ENCODE data around the gene PPP2R2B.

PPP2R2B gene

DNA sequence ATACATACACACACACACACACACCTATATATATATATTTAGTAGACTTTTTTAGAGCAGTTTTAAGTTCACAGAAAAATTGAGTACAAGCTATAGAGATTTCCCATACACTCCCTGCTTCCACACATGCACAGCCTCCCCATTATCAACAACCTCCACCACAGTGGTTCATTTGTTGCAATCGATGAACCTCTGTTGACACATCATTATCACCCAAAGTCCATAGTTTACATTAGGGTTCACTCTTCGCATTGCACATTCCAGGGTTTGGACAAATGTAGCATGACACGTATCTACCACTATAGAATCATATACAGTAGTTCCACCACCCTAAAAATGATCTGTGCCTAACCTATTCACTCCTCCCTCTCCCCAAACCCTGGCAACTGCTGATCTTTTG, 111.0 kb downstream of the PPP2R2B start:
- H3K9me3 Mint-ChIP-seq, result no peaks in the 10 kb centered on the region
- H3K27ac Mint-ChIP-seq, result no peak overlapping the region
- no peaks in the 10 kb centered on the region for H3K36me3 Mint-ChIP-seq
- CTCF ChIA-PET, result no interaction called here
- H3K27me3 Mint-ChIP-seq, result no peaks in the 10 kb centered on the region
- peaks cover 3% of the 10 kb centered on the region for H3K4me1 Mint-ChIP-seq
- DNase-seq, result no peak
- H3K4me3 Mint-ChIP-seq, result no peak overlapping the region

GRCh38 chr5:146766013-146766412, 112.5 kb downstream of the PPP2R2B start:
- CTCF ChIA-PET, result no interaction called here
- H3K36me3 Mint-ChIP-seq, result no peaks in the 10 kb centered on the region
- no peak for DNase-seq
- no peaks in the 10 kb centered on the region for H3K27me3 Mint-ChIP-seq
- no peak overlapping the region for H3K27ac Mint-ChIP-seq
- H3K4me3 Mint-ChIP-seq, result no peak overlapping the region
- H3K9me3 Mint-ChIP-seq, result no peaks in the 10 kb centered on the region
- peaks cover 3% of the 10 kb centered on the region for H3K4me1 Mint-ChIP-seq

GRCh38 chr5:146765089-146765832, 113.3 kb downstream of the PPP2R2B start:
- DNase-seq, result no peak
- Mint-ChIP-seq H3K27me3 (no peaks in the 10 kb centered on the region), H3K4me1 (peaks cover 3% of the 10 kb centered on the region), H3K4me3 (no peak overlapping the region), H3K27ac (no peak overlapping the region), H3K9me3 (peaks cover 5% of the 10 kb centered on the region), H3K36me3 (no peaks in the 10 kb centered on the region)
- CTCF ChIA-PET, result no interaction called here

- DNase-seq, result no peak
- no peak overlapping the region for H3K4me3 Mint-ChIP-seq
- H3K27me3 Mint-ChIP-seq, result no peaks in the 10 kb centered on the region
- peaks cover 12% of the 10 kb centered on the region for H3K4me1 Mint-ChIP-seq
- no peaks in the 10 kb centered on the region for H3K36me3 Mint-ChIP-seq
- H3K9me3 Mint-ChIP-seq, result peaks cover 5% of the 10 kb centered on the region
- no peak overlapping the region for H3K27ac Mint-ChIP-seq
- CTCF ChIA-PET, result no interaction called here
These were observed 115.7 kb downstream of the PPP2R2B start for GRCh38 chr5:146762830-146763229.

- peaks cover 13% of the 10 kb centered on the region for H3K4me1 Mint-ChIP-seq
These were observed 116.7 kb downstream of the PPP2R2B start for GRCh38 chr5:146761811-146762210.

DNA sequence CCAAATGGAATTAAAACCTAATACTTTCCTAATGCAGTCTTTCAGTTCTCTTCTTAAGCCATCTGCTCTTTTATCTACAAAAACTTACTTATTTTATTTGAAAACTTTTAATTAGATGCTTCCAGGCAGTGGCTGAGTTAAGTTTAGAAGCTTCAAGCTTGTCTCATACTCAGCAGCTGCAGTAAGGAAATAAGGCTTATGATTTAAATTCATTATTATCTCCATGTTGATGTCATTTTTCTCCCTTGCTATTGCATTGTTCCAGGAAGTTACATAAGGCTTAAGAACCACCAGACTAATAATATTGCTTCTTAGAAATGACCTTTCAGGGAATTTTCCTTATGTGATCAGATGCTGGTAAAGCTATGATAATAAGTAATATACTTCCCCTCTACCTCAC, 119.6 kb downstream of the PPP2R2B start:
- Mint-ChIP-seq H3K27ac (no peak overlapping the region), H3K4me1 (peaks cover 17% of the 10 kb centered on the region), H3K36me3 (no peaks in the 10 kb centered on the region), H3K9me3 (peaks cover 5% of the 10 kb centered on the region), H3K27me3 (peaks cover 4% of the 10 kb centered on the region), H3K4me3 (no peak overlapping the region)
- CTCF ChIA-PET, result no interaction called here
- DNase-seq, result no peak

More at GRCh38 chr5:146761811-146762210, 116.7 kb downstream of the PPP2R2B start:
- CTCF ChIA-PET, result no interaction called here
- no peaks in the 10 kb centered on the region for H3K36me3 Mint-ChIP-seq
- peaks cover 5% of the 10 kb centered on the region for H3K9me3 Mint-ChIP-seq
- no peak overlapping the region for H3K4me3 Mint-ChIP-seq
- DNase-seq, result no peak
- H3K27ac Mint-ChIP-seq, result no peak overlapping the region
- peaks cover 3% of the 10 kb centered on the region for H3K27me3 Mint-ChIP-seq

- H3K4me3 Mint-ChIP-seq, result no peak overlapping the region
- CTCF ChIA-PET, result interaction anchor here (1.1 kb wide), 1 partner anchor 225 kb away, joined by 3 read pairs; no protein-coding TSS in a partner anchor
- H3K36me3 Mint-ChIP-seq, result no peaks in the 10 kb centered on the region
- peaks cover 5% of the 10 kb centered on the region for H3K9me3 Mint-ChIP-seq
- no peak overlapping the region for H3K27ac Mint-ChIP-seq
- H3K27me3 Mint-ChIP-seq, result peaks cover 4% of the 10 kb centered on the region
- no peak for DNase-seq
- H3K4me1 Mint-ChIP-seq, result peaks cover 26% of the 10 kb centered on the region
These were observed 120.5 kb downstream of the PPP2R2B start for GRCh38 chr5:146758076-146758475.

- CTCF ChIA-PET, result no interaction called here
- Mint-ChIP-seq H3K36me3 (peaks cover 1% of the 10 kb centered on the region), H3K4me3 (no peak overlapping the region), H3K4me1 (peaks cover 41% of the 10 kb centered on the region), H3K9me3 (peaks cover 6% of the 10 kb centered on the region), H3K27me3 (peaks cover 4% of the 10 kb centered on the region), H3K27ac (no peak overlapping the region)
- DNase-seq, result no peak
These were observed 122.0 kb downstream of the PPP2R2B start for GRCh38 chr5:146756546-146756945.

GRCh38 chr5:146755793-146756192, 122.8 kb downstream of the PPP2R2B start:
- CTCF ChIA-PET, result interaction anchor here (0.6 kb wide), 1 partner anchor 190 kb away, joined by 3 read pairs; no protein-coding TSS in a partner anchor
- Mint-ChIP-seq H3K27ac (no peak overlapping the region), H3K27me3 (peaks cover 4% of the 10 kb centered on the region)

DNA sequence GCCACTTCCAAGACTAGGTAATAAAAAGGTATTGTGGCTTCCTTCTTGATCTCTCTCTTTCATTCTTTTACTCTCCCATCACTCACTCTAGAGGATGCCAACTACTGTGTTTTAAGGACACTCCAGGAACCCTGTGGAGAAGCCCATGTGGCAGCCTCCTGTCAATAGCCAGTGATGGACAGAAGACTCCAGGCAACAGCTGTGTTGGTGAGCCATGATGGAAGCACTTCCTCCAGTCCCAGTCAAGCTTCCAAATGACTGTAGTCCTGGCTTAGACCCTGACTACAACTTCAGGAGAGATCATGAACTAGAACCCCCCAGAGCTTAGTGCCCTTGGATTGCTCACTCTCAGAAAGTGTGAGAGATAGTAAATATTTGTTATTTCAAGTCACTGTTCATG, 123.9 kb downstream of the PPP2R2B start:
- no peak for DNase-seq
- CTCF ChIA-PET, result no interaction called here
- Mint-ChIP-seq H3K27ac (no peak overlapping the region), H3K4me1 (peaks cover 50% of the 10 kb centered on the region), H3K36me3 (peaks cover 11% of the 10 kb centered on the region), H3K9me3 (peaks cover 10% of the 10 kb centered on the region), H3K27me3 (peaks cover 4% of the 10 kb centered on the region), H3K4me3 (no peak overlapping the region)

More at GRCh38 chr5:146755793-146756192, 122.8 kb downstream of the PPP2R2B start:
- Mint-ChIP-seq H3K4me3 (no peak overlapping the region), H3K9me3 (peaks cover 13% of the 10 kb centered on the region), H3K4me1 (peaks cover 49% of the 10 kb centered on the region), H3K36me3 (peaks cover 9% of the 10 kb centered on the region)
- no peak for DNase-seq

- Mint-ChIP-seq H3K27ac (no peak overlapping the region), H3K36me3 (peaks cover 11% of the 10 kb centered on the region), H3K9me3 (peaks cover 13% of the 10 kb centered on the region), H3K4me1 (peaks cover 42% of the 10 kb centered on the region), H3K4me3 (no peak overlapping the region), H3K27me3 (peaks cover 4% of the 10 kb centered on the region)
- CTCF ChIA-PET, result interaction anchor here (1.3 kb wide), 1 partner anchor 196 kb away, joined by 3 read pairs; no protein-coding TSS in a partner anchor
- no peak for DNase-seq
These were observed 124.9 kb downstream of the PPP2R2B start for GRCh38 chr5:146753641-146754040.

DNA sequence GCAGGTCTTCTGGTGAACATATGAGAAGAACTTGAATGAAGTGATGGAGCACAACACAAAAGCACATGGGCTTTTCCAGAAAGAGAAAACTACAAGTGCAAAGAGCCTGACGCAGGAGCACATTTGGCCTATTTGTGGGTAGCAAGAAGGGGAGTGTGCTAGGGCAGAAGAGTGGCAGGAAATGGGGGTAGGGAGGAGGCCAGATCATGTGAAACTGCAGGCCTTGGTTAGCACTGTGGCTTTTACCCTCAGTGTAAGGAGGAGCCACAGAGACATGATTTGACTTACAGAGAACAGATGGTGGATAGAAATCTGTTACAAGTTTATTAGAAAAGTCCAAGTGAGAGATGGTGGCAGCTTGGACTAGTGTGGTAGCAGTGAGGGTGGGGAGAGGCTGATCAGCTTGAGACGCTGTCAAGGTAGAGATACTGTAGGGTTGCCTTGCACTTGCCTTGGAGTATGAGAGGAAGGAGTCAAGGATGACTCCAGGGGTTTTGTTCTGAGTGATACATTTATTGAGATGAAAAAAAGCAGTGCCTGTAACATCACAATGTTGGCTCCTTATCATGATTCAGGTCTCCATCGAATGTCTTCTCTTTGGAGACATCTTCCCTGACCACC, 126.7 kb downstream of the PPP2R2B start:
- Mint-ChIP-seq H3K36me3 (peaks cover 12% of the 10 kb centered on the region), H3K4me1 (peaks cover 40% of the 10 kb centered on the region), H3K27me3 (peaks cover 2% of the 10 kb centered on the region), H3K9me3 (peaks cover 15% of the 10 kb centered on the region), H3K4me3 (peak overlapping the region; percentile 33), H3K27ac (peak overlapping the region; percentile 94)
- DNase-seq, result peak; percentile 80
- CTCF ChIA-PET, result interaction anchor here (1.2 kb wide), 1 partner anchor 213 kb away, joined by 5 read pairs; no protein-coding TSS in a partner anchor

DNA sequence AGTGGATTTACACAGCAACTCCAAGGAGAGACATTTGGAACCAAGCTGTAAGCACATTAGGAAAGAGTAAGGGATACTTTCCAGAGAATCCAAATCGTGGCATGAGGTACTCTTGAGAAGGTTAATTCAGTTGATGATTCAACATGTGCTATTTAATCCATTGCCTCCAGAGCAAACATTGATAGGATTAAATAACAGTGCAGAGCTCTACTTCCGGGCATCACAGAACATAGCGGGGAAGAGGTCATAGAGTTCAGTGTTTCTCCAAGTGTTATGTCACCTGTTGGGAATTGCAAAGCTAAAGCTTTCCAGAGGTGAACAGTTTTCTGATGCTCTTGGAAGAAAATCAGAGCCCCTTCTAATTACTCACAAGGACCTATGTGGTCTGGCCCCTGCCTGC, 127.5 kb downstream of the PPP2R2B start:
- peak overlapping the region; percentile 94 for H3K27ac Mint-ChIP-seq
- H3K9me3 Mint-ChIP-seq, result peaks cover 15% of the 10 kb centered on the region
- CTCF ChIA-PET, result no interaction called here
- no peak overlapping the region for H3K4me3 Mint-ChIP-seq
- peaks cover 12% of the 10 kb centered on the region for H3K36me3 Mint-ChIP-seq
- H3K27me3 Mint-ChIP-seq, result no peaks in the 10 kb centered on the region
- H3K4me1 Mint-ChIP-seq, result peaks cover 40% of the 10 kb centered on the region
- no peak for DNase-seq

GRCh38 chr5:146748533-146748932, 130.0 kb downstream of the PPP2R2B start:
- DNase-seq, result no peak
- Mint-ChIP-seq H3K27ac (no peak overlapping the region), H3K9me3 (peaks cover 15% of the 10 kb centered on the region), H3K36me3 (peaks cover 12% of the 10 kb centered on the region), H3K4me1 (peaks cover 29% of the 10 kb centered on the region), H3K4me3 (no peak overlapping the region), H3K27me3 (no peaks in the 10 kb centered on the region)
- CTCF ChIA-PET, result no interaction called here
